ENCODE data around the gene PRLR.
"Not testable (repeated sequence)": the region's sequence is repeated elsewhere in the genome, so short reads cannot be mapped to it uniquely, and the experiment has no call there.

PRLR gene

DNA sequence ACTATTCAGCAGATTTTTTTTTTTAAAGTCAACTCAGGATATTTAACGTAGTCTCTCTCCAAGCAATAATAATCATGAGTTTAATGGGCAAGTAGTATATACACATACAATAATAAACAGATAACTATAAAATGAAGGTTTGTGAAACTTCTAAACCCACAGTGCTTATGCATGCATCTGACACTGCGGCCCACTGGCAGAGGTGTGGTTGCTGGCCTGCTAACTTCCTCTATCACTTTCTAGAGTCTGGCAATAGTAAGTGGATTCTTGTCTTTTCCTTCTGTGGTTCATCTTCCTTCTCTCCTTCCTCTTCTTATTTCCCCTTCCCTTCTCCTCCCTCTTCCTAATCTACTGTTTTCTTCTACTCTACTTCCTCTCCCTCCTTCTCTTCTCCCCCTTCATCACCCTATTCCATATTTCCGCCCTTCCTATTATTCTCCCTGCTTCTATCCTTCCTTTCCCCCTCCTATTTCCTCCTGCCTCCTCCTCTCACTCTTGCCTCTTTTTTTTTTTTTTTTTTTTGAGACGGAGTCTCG is 164.0 kb downstream of the PRLR start:
- DNase-seq = no peak

DNA sequence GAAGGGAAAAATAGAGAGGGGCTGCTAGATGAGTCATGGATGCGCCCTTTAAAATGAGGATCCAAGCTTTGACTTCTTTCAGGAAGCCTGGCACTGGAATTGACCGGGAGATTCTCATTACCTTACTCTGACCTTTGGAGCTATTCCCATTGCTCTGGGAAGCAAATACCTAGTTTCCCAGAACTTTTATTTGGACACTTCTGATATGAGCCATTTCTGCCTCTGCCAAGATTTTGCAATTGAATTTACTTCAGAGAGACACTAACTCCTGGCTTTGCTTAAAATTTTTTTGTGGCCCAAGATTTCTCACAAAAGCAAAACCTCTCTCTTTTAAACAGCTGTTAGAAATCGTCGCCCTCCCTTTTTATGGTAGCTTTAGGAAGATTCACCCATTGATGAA is 166.9 kb downstream of the PRLR start:
- no peak for DNase-seq

DNA sequence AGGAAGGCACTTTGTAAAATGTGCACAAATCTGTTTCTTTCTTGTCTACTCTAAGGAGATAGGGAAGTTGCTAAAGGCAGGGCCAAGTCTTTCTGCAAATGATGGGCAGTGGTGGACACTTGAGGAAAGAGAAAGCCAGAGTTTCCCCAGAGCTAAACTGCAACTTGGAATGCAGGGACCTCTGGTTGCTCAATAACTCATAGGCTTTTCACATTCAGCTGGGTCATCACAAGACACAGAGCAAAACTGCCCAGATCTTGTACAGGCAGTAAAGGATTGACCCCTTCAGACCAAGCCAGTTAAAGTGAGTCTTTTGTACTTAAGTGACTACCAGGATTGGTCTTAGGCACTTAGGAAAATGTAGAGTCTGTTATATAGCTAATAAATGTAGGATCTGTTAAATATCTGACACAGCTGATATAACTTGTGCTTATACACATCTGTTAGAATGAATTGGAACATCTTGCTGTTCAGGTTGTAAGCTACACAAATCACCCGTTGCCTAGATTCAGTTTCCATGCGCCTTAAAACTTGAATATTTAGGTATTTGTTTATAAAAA is 169.0 kb downstream of the PRLR start:
- no peak for DNase-seq

DNA sequence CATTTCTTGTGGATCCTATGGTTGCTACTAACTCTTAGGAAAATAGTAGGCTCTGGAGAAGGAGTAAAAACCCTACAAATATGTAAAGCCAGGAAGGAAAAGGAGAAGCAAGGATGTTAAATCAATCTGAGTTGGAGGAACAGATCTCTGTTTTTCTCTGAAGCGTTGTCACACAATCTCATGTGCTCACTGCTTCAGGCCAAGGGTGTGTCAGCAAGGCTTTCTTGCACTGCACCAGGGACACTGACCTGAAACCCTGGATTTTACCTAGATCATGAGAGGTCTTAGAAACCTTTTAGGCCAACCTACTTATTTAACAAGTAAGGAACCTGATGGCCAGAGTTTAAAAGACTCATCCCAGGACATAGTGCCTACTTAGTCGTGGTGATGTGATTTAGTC is 170.1 kb downstream of the PRLR start:
- DNase-seq = no peak

DNA sequence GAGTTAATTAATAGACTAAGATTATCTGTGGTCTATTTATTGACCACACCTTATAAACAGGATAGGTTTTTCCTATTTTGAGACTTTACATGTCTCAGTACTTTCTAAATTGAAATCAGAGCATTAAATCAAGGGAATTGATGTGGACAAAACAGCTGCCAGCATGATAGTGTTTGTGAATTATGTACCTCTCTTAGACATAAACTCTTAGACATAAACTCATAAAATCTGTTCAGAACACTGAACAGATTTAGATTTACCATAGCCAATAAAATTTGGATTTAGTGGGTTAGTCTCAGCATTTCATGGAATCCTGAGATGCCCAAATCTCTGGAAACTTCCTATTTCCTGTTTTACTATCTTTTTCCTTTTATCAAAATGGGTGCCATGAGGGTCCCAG is 171.0 kb downstream of the PRLR start:
- no peak for DNase-seq

DNA sequence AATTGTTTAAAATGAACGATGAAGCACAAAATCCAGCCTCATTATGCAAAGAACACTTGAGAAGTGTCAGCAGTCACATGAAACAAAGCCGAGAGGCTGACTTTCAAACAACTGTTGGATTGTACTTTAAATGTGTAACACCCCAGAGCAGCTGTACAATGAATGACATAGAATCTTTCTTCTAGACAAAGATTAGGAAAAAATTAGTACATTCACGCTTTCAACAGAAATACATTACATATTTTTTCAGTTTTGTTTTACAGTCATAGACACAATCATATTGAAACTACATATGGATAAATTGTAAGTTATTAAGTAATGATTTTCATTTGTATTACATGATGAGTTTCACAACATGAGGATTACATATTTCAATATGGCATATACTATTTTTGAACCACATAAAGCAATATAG is 171.9 kb downstream of the PRLR start:
- no peak for DNase-seq

DNA sequence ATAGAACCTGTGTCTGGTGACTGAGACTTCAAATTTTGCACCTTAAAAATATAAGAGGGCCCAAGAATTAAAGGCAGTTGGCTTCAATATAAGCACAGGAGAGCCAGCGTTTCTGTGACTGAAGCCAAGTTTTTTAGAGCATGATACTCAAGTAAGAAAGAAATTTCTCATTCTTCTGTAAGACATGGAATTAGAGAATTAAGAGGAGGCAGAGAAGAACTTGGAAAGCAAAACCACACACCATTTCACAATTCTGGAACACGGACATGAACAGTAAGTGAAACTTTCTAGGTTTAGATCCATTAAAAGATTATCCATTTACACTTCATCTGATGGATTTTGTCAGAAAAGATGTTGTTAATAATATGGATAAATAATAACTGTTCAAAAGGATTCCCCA is 173.6 kb downstream of the PRLR start:
- DNase-seq = no peak

DNA sequence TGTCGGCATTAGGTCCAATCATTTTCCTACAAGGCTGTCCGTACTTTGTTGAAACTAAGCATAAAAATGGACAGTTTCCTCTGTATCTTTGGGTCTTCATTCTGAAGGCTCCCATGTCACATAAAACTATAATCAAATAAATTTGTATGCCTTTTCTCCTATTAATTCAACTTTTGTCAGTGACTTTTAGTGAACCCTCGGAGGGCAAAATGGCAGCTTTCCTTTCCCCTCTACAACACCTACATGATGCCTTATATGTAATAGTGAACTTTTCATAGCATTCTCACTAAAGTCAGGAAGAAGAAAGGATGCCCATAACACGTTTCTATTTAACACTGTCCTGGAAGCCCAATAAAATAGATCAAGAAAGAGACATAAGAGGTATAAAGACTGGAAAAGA is 177.4 kb downstream of the PRLR start:
- no peak for DNase-seq

DNA sequence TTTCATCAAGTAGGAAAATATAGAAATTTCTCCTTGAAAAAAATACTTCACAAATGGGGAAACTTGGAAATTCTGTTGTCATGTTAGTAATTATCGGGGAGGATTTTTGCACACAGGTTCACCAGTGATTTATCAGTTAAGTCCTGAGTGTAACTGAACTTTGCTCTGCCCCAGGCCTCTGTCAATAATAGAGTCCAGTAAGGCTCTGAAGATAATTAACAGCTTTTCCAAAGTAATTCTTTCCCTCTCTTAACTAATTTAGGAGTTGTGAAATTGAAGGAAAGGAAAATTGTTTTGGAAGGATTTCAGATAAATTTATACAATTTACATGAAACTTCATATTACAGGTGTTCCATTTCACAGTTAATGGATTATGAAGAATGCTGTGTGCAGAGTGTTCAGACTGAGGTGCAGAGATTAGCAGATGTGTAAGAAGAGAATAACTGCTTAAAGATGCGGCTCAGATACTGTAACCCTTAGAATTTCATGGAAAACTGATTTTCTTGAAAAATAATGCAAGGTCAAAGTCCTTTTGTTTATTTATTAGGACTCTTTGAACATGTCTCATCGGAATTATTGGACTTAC is 179.7 kb downstream of the PRLR start:
- DNase-seq = no peak

DNA sequence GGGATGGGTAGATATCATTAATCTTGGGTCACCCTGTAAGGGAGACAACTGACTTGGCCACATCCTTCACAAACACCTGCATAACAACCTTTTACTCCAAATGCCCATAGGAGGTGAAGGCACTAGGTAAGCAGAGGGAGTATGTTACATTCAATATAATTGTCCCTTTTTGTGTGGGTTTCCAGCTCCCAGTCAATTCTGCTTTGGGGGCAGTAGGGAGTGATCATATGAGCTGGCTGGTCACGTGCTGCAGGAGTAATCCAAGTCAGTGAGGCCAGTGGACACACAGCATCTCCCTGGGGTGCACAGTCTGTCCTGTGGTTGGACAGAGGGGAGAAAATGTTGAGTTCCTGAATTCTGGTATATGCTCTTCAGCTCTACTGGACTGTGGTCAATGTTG is 181.4 kb downstream of the PRLR start:
- no peak for DNase-seq

DNA sequence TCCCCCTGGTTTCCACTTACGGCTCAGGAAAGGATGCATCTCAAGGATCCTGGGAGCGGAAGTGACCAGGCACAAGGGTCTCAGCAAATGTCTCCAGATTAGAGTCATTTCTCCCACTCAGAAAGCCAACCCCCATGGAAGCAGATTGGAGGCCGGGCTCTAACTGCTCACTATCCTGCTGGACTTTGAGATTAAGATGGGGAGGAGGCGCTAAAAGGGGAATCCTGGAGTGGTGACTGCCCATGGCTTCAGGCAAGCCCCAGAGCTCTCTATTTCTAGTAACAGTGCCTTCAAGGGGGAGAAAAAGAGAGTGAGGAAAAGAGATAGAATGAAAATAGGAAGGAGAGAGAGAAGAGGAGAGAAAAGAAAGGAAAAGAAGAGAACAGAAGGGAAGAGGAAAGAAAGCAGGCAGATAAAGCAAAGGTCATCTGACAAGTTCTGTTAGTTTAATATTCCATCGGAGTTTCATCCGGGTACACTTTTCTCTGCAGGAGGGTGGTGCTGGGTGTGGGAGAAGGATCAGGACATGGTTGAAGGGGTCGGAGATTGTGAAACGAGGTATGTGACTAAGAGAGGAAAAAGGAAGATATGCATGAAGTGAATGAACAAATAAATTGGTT is 182.4 kb downstream of the PRLR start, which contains the start of gene AGXT2:
TSS of gene AGXT2 (minus strand) at position 165 of the 620 bp plus-strand sequence. CDS start at position 108, 57 bp downstream.
- DNase-seq = no peak

DNA sequence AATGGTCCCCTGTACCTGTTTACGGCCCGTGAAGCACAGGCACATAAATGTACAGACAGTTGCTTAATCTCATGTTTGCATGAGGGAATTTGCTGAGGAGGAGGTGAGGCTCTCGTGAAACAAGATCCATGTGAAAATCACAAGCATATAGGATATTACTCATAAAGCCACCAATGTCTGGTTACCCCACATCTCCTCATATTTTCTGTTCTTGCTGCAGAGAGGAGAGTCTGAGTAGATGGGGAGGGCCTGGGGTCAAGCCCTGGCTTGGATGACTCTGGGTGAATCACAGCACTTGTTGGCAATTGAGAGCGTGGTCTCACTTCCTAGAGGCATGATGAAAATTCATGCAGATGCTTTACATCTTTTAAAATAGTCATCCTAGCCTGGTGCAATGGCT is 183.5 kb downstream of the PRLR start:
- DNase-seq = no peak

DNA sequence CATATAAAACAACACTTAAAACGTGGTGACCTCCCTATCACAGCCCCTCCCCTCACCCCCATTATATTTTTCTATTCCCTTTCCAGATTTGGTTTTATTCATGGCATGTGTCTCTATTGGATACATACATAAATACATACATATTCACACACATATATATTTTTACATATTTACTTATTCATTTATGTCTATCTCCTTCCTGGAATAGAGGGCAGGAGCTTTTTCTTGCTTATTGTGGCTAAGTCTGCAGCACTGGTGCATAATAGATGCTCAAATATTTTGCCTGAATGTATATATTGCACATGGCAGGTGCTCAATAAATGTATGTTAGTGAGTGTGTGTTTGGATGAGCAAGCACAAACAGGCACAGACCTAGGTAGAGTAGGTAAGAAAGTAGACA is 185.0 kb downstream of the PRLR start:
- no peak for DNase-seq

DNA sequence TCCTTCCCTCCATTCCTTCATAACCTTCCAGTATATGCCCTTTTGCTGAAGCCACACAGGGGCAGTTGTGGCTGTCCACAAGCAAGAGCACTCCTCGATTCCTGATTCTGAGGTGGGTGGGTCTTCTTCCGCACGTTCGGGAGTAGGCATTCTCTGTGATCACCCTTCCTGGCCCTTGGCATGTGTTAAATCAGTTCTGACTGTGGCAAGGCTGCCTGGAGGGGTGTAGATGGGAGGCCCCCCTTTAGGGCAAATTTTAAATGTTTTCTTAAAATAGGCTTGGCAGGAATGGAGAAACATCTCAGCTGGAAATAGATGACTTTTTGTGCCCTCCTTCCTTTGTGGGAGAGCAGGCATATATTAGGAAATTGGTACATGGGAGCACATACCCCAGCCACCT is 185.6 kb downstream of the PRLR start:
- DNase-seq = no peak

DNA sequence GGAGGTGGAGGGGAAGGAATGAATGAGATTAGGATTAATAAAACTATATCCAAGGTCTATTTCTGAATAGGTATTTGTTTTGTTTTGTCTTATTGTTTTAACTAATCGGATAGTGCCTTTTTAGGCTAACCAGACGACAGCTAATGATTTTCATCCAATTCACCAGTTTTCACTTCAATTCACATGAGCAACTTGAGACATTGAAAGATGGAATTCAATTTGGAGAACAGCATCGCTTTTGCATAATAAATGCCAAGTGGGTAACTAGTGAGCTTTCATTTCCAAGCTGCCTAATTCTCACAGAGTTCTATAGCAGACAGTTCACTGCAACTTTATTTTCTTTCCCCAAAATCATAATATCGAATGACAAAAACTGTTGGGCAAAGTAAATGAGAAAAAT is 187.5 kb downstream of the PRLR start:
- DNase-seq = no peak

DNA sequence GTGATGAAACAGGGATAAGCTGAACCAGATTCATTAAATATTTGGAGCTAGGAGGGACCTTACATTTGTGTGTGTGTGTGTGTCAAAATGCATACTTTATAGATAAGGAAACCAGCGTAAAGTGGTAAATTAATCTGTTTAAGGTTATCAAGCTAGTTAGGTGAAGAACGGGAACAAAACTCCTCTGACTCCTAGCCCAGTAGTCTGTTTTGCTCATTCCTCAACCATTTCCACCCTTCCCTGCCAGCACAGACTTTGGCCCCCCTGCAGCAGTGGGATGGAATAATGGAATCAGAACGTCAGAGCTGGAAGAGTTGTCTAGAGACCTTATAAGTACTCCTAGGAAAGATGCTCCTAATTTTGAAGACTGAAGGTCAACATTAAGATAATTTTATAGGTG is 189.0 kb downstream of the PRLR start:
- DNase-seq = no peak

DNA sequence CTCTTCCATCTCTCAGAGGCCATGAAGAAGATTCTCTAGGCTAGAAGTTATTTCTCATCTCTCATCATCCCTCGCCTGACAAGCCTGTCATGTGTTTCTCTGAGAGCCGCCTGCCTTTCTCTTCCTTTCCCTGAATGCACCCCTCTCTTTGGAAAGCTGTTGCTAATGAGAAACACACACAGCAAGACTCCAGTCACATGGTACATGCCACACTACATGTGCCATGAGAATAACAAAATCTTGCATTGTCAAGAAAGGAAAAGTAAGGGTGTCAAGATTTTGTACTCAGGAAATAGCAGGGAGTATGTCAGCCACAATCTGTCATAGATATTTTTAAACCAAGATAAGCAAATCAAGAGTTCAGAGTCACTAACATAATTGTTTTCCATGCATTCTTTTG is 191.4 kb downstream of the PRLR start:
- DNase-seq = no peak

DNA sequence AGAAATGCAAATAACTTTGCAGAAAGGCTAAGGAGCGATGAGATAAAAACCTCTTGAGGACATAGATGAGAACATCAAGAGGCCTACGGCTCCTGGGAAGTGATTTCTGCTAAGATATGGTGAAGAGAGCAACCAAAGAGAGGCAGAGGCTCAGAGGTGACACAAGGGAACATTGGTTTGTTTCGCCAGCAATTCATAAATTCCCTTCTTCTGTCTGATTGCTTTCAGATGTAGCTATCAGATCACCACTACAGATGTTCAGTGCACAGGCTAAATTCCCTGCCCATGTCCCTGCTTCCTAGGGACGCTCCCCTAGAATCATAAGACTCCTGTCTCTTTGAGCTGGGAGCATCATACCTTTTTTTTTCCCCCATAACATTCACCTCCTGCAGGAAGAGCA is 193.8 kb downstream of the PRLR start:
- no peak for DNase-seq

DNA sequence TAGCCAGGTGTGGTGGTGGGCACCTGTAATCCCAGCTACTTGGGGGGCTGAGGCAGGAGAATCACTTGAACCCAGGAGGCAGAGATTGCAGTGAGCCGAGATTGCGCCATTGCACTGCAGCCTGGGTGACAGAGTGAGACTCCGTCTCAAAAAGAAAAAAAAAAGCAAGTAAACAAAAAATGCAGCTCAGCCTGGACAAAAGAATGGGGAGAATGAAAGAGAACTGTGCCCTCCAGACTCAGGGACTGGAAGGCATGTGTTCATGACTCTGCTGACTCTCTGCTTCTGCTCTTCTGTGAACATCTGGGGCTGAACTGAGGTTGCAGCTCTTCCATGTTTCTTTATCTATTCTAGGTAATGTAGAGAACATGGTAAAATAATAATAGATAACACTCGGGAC is 194.4 kb downstream of the PRLR start:
- DNase-seq = not testable (repeated sequence)

DNA sequence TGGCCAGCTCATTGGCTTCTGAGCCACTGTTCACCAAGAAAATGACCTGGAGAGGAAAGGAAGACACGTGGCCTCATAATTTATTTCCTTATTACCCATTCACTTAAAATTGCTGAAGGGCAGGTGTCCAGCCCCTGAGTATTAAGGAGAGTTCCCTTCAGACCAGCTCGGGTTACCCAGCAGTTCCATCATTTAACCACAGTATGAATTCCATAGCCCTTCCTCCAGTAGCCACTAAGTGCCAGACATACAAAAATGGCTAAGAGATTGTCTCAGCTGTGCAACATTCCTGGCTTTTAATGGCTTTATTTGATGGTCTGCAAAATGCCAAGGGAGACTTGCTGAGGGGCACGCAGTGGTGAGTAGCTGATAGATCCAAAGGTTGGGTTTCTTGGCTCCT is 195.0 kb downstream of the PRLR start:
- DNase-seq = no peak

DNA sequence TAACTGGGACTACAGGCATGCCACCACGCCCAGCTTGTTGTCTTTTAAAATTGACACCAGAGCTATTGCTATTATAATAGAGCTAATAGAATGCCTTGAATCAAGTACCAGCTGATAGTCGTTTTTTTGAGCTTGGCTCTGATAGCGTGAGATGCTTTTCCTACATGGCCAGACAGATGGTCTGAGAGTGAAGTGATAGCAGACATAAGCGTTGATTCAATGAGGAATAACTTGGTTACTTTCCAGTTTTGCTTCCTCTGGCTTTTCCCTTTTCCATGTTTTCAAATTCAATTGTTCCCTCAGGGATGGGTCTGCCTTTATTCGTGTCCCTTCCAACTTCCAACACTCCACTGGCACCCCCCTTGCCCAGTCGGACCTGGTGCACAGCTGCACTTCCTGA is 197.9 kb downstream of the PRLR start:
- DNase-seq = no peak

DNA sequence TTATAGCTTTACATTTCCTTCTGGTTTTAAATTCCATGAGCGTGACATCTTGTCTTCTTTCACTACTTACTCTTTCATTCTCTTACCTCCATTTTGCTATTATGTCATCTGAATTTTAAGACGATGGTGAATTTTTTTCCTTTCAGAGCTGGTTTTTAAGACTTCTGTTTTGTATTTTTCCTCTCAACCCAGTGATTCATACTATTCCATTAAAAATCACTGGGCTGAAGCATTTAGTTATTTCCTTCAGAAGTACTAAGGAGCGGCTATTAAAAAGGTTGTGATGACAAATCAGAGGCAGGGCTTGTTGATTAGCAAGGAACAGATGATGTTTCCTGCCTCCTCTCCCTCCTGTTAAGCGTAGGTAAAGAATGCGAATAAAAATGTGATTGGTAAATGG is 199.0 kb downstream of the PRLR start:
- no peak for DNase-seq

DNA sequence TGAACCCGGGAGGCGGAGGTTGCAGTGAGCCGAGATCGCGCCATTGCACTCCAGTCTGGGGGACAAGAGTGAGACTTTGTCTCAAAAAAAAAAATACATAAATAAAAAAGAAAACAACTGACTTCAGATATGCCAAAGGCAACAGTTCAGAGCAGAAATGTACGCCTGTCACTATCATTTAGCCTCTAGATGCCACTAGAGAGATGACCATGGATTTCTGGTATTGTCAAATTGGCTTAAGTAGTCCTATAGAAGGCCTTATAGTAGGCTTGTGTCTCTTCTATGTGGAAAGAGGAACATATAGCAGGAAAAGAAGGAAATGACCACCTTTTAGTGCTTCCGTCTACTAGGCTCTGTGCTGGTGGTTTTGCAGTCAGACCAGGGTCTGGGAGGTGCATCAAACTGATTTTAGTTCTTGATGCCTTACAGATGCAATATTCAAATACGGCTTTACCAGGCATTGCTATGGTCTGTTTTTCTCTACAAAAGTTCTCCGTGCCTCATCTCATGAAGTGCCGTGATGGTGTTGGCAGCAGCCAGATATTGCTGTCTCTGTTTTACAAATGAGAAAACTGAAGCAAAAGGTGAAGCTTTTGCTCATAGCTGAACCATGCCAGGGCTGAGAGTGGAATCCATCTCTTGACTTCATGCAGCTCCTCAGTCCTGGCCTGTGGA is 199.7 kb downstream of the PRLR start:
- no peak for DNase-seq

DNA sequence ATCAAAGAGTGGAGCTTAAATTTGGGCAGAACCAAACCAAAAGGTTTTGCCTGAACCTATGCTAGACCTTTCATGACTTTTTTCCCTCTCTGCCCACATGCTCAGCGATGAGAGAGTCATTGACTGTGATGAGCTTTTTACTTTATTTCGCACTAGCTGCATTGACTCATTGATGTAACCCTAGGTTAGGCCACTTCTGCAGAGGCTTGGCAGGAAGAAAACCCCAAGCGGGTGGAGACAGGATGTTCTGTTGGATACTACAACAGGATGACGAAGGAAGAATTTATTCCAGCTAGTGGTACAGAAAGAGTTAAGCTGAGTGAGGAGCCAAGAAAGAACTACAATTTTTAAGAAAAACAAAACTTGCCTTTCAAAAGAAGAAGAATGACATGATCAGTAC is 201.0 kb downstream of the PRLR start:
- DNase-seq = no peak
